ENCODE measurements around the gene IL10RA. TPM values are rescaled to one million over a fixed set of nuclear protein-coding genes. Genes with fewer than 3 reads are reported as not detected.
A peak's percentile ranks its signal among the peaks of the same experiment; 100 is the strongest.

IL10RA gene
- not detected in 2 replicates for total RNA-seq (2012; rRNA removed)
- polyA plus RNA-seq (2012; rRNA removed) = 0.12 TPM in 1 of 2 replicates, not detected in the other
- polyA plus RNA-seq (2012; cell fraction: cytosol; rRNA removed) = not detected in 2 replicates
- not detected in 2 replicates for polyA plus RNA-seq (2012; cell fraction: nucleus; rRNA removed; ENCODE audit: low replicate concordance)
- not detected for Bru-seq, nascent RNA
- not detected for BruChase-seq, experiment 1, labeled RNA remaining after a 6-hour chase
- BruChase-seq, experiment 2, labeled RNA remaining after a 2-hour chase = not detected
- long read RNA-seq = 0 reads

DNA sequence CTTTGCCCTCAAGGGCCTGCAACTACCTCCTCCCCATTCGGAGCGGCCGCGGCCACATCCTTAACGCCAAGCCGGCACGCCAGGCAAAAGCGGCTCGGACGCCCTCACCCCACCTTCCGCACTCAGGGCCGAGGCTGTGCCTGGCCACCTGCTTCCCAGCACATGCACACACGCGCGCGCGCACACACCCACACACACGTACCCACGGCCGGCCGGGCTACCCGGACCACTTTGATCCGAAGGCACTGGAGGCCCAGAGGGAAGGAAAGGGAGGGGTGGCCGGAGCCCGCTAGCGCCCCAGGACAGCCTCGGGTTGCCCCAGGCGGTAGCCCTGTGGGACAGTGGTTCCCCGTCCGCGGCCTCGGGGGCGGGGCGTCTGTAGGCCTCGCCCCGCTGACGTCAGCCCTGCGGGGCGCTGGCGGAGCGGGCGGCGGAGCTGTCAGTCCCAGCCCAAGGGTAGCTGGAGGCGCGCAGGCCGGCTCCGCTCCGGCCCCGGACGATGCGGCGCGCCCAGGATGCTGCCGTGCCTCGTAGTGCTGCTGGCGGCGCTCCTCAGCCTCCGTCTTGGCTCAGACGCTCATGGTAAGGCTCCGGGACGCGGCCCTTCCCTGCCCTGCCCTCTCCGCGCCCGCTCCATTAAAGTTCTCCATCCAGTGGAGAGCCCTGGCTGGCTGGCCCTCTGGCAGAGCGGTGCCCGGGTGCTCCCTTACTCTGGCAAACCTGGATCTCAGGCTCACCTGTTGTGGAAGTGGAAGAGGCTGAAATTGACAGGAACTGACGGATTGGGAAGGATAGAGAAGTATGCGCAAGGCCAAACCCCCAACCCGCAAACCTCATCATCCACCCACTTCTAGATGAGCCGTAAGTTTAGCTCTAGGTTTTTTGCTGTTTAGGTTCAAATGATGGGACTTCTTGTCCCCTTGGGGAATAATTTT lies at the start of gene IL10RA:
IL10RA (plus strand) TSS at position 442 of the 935 bp plus-strand sequence; CDS start at position 516, 74 bp downstream.
- Histone ChIP-seq H4K91ac (ENCODE audit: insufficient read depth, low read depth, low read length) (no peak within 1 kb of the TSS), H3K79me1 (ENCODE audit: low read depth in 1 of 2, low read length in 2 of 2) (no peaks in the 10 kb centered on the region), H3K9me3 (ENCODE audit: control insufficient read depth, insufficient read depth, low read length) (no peaks in the 10 kb centered on the region), H2BK20ac (ENCODE audit: low read depth, low read length) (no peak within 1 kb of the TSS), H3K4me2 (ENCODE audit: low read depth, low read length) (peak within 1 kb of the TSS; percentile 82), H2AK9ac (replicated peaks; ENCODE audit: low read depth, low read length, poor library complexity) (no peak within 1 kb of the TSS), H2AFZ (replicated peaks; ENCODE audit: low read length, poor library complexity) (peak within 1 kb of the TSS; percentile 81), H2BK15ac (ENCODE audit: low read depth, low read length) (no peak within 1 kb of the TSS), H3K18ac (ENCODE audit: low read depth, low read length) (no peak within 1 kb of the TSS), H3K4me3 (ENCODE audit: insufficient read depth, low read depth, low read length) (peak within 1 kb of the TSS; percentile 33), H3K23ac (ENCODE audit: low read depth, low read length) (no peak within 1 kb of the TSS), H3K4me1 (ENCODE audit: control insufficient read depth, insufficient read depth, low read length) (peaks cover 2% of the 10 kb centered on the region; the same call in 1 of the 2 replicates), H3K56ac (ENCODE audit: extremely low read depth, insufficient read depth, low read length) (no peak within 1 kb of the TSS), H2AK5ac (ENCODE audit: low read depth, low read length) (no peak within 1 kb of the TSS), H2BK120ac (ENCODE audit: low read depth, low read length) (no peak within 1 kb of the TSS), H2BK5ac (ENCODE audit: low read depth, low read length, poor library complexity, severe bottlenecking) (no peak within 1 kb of the TSS), H4K5ac (ENCODE audit: low read depth, low read length) (no peak within 1 kb of the TSS), H3K27me3 (ENCODE audit: control insufficient read depth, insufficient read depth, low read length) (peaks cover 18% of the 10 kb centered on the region), H4K8ac (ENCODE audit: low read depth in 2 of 2, low read length in 2 of 2) (no peak within 1 kb of the TSS), H4K20me1 (ENCODE audit: insufficient read depth, low read length) (no peaks in the 10 kb centered on the region), H3K9ac (ENCODE audit: low read depth, low read length) (no peak within 1 kb of the TSS), H3K4ac (ENCODE audit: low read depth, low read length) (no peak within 1 kb of the TSS), H3K9me1 (ENCODE audit: insufficient read depth, low read length) (no peaks in the 10 kb centered on the region), H3K36me3 (ENCODE audit: control insufficient read depth, insufficient read depth, low read length) (no peaks in the 10 kb centered on the region), H3K27ac (ENCODE audit: insufficient read depth, low read length) (no peak within 1 kb of the TSS), H3K14ac (replicated peaks; ENCODE audit: low read depth, low read length) (no peak within 1 kb of the TSS)
- no peak for TF ChIP-seq MAFK (IDR thresholded peaks at IDR 0.05; ENCODE audit: low read depth, low read length)
- TF ChIP-seq, protein P1, sequence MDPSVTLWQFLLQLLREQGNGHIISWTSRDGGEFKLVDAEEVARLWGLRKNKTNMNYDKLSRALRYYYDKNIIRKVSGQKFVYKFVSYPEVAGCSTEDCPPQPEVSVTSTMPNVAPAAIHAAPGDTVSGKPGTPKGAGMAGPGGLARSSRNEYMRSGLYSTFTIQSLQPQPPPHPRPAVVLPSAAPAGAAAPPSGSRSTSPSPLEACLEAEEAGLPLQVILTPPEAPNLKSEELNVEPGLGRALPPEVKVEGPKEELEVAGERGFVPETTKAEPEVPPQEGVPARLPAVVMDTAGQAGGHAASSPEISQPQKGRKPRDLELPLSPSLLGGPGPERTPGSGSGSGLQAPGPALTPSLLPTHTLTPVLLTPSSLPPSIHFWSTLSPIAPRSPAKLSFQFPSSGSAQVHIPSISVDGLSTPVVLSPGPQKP (IDR thresholded peaks at IDR 0.05; ENCODE audit: borderline replicate concordance, low read depth, low read length) = no peak
- TF ChIP-seq NFE2L2 (IDR thresholded peaks at IDR 0.05; ENCODE audit: low read depth, low read length) = no peak
- no peak for TF ChIP-seq RAD21 (IDR thresholded peaks at IDR 0.05; ENCODE audit: low read length)
- no peak for TF ChIP-seq CTCF (conservative IDR thresholded peaks at IDR 0.05; ENCODE audit: low read depth, low read length)
- no peak for TF ChIP-seq USF2 (IDR thresholded peaks at IDR 0.05; ENCODE audit: low read depth, low read length)
- TF ChIP-seq FOS (IDR thresholded peaks at IDR 0.05; ENCODE audit: low read depth, low read length) = no peak
- TF ChIP-seq POLR2A (IDR thresholded peaks at IDR 0.05; ENCODE audit: low read depth, low read length) = no peak
- TF ChIP-seq MAZ (IDR thresholded peaks at IDR 0.05; ENCODE audit: borderline replicate concordance, low read depth, low read length) = no peak
- no peak for TF ChIP-seq RCOR1 (IDR thresholded peaks at IDR 0.05; ENCODE audit: insufficient replicate concordance, low read length)
- no peak for TF ChIP-seq BHLHE40 (IDR thresholded peaks at IDR 0.05; ENCODE audit: low read depth, low read length)
- no peak for TF ChIP-seq CEBPB (IDR thresholded peaks at IDR 0.05; ENCODE audit: low read depth, low read length)
- TF ChIP-seq CHD1 (IDR thresholded peaks at IDR 0.05; ENCODE audit: low read depth, low read length) = no peak
- CTCF ChIA-PET = interaction anchor here (0.6 kb wide), 2 partner anchors 17 to 295 kb away, joined by 4 read pairs; no protein-coding TSS in a partner anchor
- POLR2A ChIA-PET (ENCODE audit: unreplicated experiment) = no interaction called here
- intact Hi-C loops (cut with micrococcal nuclease) = no loop called here
- 3% methylated on average over 15 of the region's 71 CpGs; no CpG with 5 or more reads in 1 of the 2 experiments for WGBS, 2 experiments (ENCODE audit: extremely low coverage in 2 of 2, insufficient read length in 1 of 2)
- peak; percentile 20 for DNase-seq
- BruUV-seq (replicated peaks) = no TSS peak
- dilution Hi-C loops (cut with HindIII; ENCODE audit: low sequenced_read_pairs, unreplicated experiment) = no loop called here
- in situ Hi-C loops (cut with MboI; ENCODE audit: low sequenced_read_pairs) = no loop called here
- ATAC-seq (ENCODE audit: low read depth) = peak; percentile 97
